Esophagus muscularis mucosa (tissue), 4 donors: ENCODE measurements around the gene SELENOM. TPM values are rescaled to one million over a fixed set of nuclear protein-coding genes. Genes with fewer than 3 reads are reported as not detected.
"Not testable (repeated sequence)": the region's sequence is repeated elsewhere in the genome, so short reads cannot be mapped to it uniquely, and the experiment has no call there.

Source experiments
- DNase-seq: peaks from one replicate; pipeline ENCODE4 v3.0.0-alpha.2; 2017; ENCODE audit errors: extremely low spot score
- H3K27ac ChIP-seq, 4 donors: fragments of 200-600 bp; sonication (generic); replicated peaks in 1 of 4; 1 replicate in 3 of 4; 2 replicates in 1 of 4; pipeline ENCODE4 v1.5.1; 2016 to 2019; ENCODE audit warnings: mild to moderate bottlenecking in 1 of 4
- H3K27me3 ChIP-seq, 4 donors: fragments of 200-600 bp; sonication (generic); one replicate each; pipeline versions ENCODE4 v1.5.1 to v1.6.0; 2016 to 2019
- H3K36me3 ChIP-seq, 4 donors: fragments of 200-600 bp; sonication (generic); one replicate each; pipeline ENCODE4 v1.5.1; 2016 to 2019
- H3K4me1 ChIP-seq, 4 donors: fragments of 200-600 bp; sonication (generic); one replicate each; pipeline ENCODE4 v1.5.1; 2016 to 2019
- H3K4me3 ChIP-seq, 4 donors: fragments of 200-600 bp; sonication (generic); 1 replicate in 2 of 4; 2 replicates in 2 of 4; pipeline ENCODE4 v1.5.1; 2016 to 2019; ENCODE audit warnings: mild to moderate bottlenecking in 4 of 4, moderate library complexity in 1 of 4
- H3K9me3 ChIP-seq, 4 donors: fragments of 200-600 bp; sonication (generic); 1 replicate in 3 of 4; 2 replicates in 1 of 4; pipeline ENCODE4 v1.5.1; 2016 to 2019
- CTCF ChIP-seq, 3 experiments: fragments of 200-600 bp in 2 of 3; fragments of 450-650 bp in 1 of 3; sonication (generic) in 2 of 3; IDR thresholded peaks; one replicate each; pipeline ENCODE4 v1.5.1; 2017 to 2019; ENCODE audit warnings: antibody characterized with exemption in 3 of 3, mild to moderate bottlenecking in 2 of 3, moderate library complexity in 1 of 3
- EP300 ChIP-seq: sonication (generic); formaldehyde crosslinking; IDR thresholded peaks from one replicate; pipeline ENCODE4 v1.6.1; 2017; ENCODE audit warnings: antibody characterized with exemption
- POLR2A ChIP-seq: fragments of 450-650 bp; IDR thresholded peaks from one replicate; pipeline ENCODE4 v1.6.1; 2017; ENCODE audit warnings: antibody characterized with exemption, moderate library complexity, mild to moderate bottlenecking, low read depth
- POLR2AphosphoS5 ChIP-seq, 2 donors: sonication (generic); formaldehyde crosslinking; IDR thresholded peaks; one replicate each; pipeline ENCODE4 v1.6.1; 2017; ENCODE audit warnings: antibody characterized with exemption in 2 of 2
- WGBS: methylation state at CpG from one replicate; pipeline ENCODE4 v1.1.5; 2018; 5-methylcytosine and 5-hydroxymethylcytosine counted together
- intact Hi-C: fragments of 100-400 bp; cut with DNase I; formaldehyde crosslinking; loops from one replicate; pipeline ENCODE4 v1.15.1; 2023
- total RNA-seq, 4 donors: library from RNA; depleted of rRNA; stranded (reverse); fragments of >200 nt; gene quantifications; one replicate each; pipeline versions ENCODE4 v1.1.0 to v1.2.1, GENCODE V29; 2016

SELENOM gene
- total RNA-seq, 4 donors from 2014 or later = 1,118 to 1,733 (median 1,416) TPM

- no peak for DNase-seq
- Histone ChIP-seq H3K9me3 (no peaks in the 10 kb centered on the region), H3K4me1 (peaks cover 17 to 31% (median 28%) of the 10 kb centered on the region in 4 donors), H3K36me3 (no peaks in the 10 kb centered on the region), H3K27ac (no peak overlapping the region), H3K27me3 (no peaks in the 10 kb centered on the region), H3K4me3 (no peak overlapping the region)
- 73% methylated on average over 7 of the region's 7 CpGs for WGBS
- TF ChIP-seq POLR2A (no peak), POLR2AphosphoS5 (IDR thresholded peaks at IDR 0.05) (no peak), CTCF (IDR thresholded peaks at IDR 0.05) (no peak), EP300 (no peak)
- intact Hi-C loops = no loop called here
Measured at GRCh38 chr22:31119026-31119717, 11.8 kb upstream of the SELENOM start.

- 80% methylated on average over 3 of the region's 3 CpGs for WGBS
- Histone ChIP-seq H3K4me3 (no peak overlapping the region), H3K4me1 (peaks cover 13 to 31% (median 23%) of the 10 kb centered on the region in 4 donors), H3K9me3 (no peaks in the 10 kb centered on the region), H3K27me3 (no peaks in the 10 kb centered on the region), H3K36me3 (no peaks in the 10 kb centered on the region), H3K27ac (no peak overlapping the region)
- TF ChIP-seq EP300 (no peak), CTCF (IDR thresholded peaks at IDR 0.05) (no peak), POLR2AphosphoS5 (IDR thresholded peaks at IDR 0.05) (no peak), POLR2A (no peak)
- intact Hi-C loops = no loop called here
- no peak for DNase-seq
Measured at GRCh38 chr22:31118046-31118820, 10.9 kb upstream of the SELENOM start.

- H3K27me3 ChIP-seq = not testable (repeated sequence)
- WGBS = 93% methylated on average over 7 of the region's 7 CpGs
- intact Hi-C loops = loop anchor here (5.0 kb wide), 2 partner anchors 35 to 120 kb away; no protein-coding TSS in a partner anchor
Measured at GRCh38 chr22:31112547-31113091, 5.3 kb upstream of the SELENOM start.

GRCh38 chr22:31107894-31108218, 488 bp upstream of the SELENOM start:
- H3K36me3 ChIP-seq = peaks cover 0 to 31% (median 19%) of the 10 kb centered on the region in 4 donors
- no peaks in the 10 kb centered on the region for H3K27me3 ChIP-seq
- DNase-seq = no peak
- intact Hi-C loops = loop anchor here (2.0 kb wide), 1 partner anchor 19 kb away; no protein-coding TSS in a partner anchor
- peaks cover 43 to 49% (median 47%) of the 10 kb centered on the region in 4 donors for H3K4me1 ChIP-seq
- H3K4me3 ChIP-seq = peak overlapping the region; percentile 90 to 95 (median 91)
- H3K27ac ChIP-seq = peak overlapping the region; percentile 84 to 99 (median 98)
- WGBS = 2% methylated on average over 5 of the region's 5 CpGs
- H3K9me3 ChIP-seq = no peaks in the 10 kb centered on the region
- TF ChIP-seq CTCF (IDR thresholded peaks at IDR 0.05) (no peak), EP300 (no peak), POLR2A (no peak), POLR2AphosphoS5 (IDR thresholded peaks at IDR 0.05) (no peak)

More at GRCh38 chr22:31112547-31113091, 5.3 kb upstream of the SELENOM start:
- not testable (repeated sequence) for H3K4me3 ChIP-seq, H3K9me3 ChIP-seq, H3K27ac ChIP-seq, DNase-seq, H3K36me3 ChIP-seq, H3K4me1 ChIP-seq

GRCh38 chr22:31106731-31107177, 614 bp downstream of the SELENOM start:
- intact Hi-C loops = loop anchor here (2.0 kb wide), 1 partner anchor 18 kb away; no protein-coding TSS in a partner anchor
- no peak for DNase-seq
- H3K4me1 ChIP-seq = peaks cover 53 to 60% (median 58%) of the 10 kb centered on the region in 4 donors

More at GRCh38 chr22:31106731-31107177, 614 bp downstream of the SELENOM start:
- 35% methylated on average over 11 of the region's 14 CpGs for WGBS
- peaks cover 0 to 40% (median 24%) of the 10 kb centered on the region in 4 donors for H3K36me3 ChIP-seq
- H3K27me3 ChIP-seq = no peaks in the 10 kb centered on the region
- no peak for TF ChIP-seq CTCF (IDR thresholded peaks at IDR 0.05)
- TF ChIP-seq POLR2AphosphoS5 (IDR thresholded peaks at IDR 0.05) = no peak
- no peak for TF ChIP-seq EP300
- no peak for TF ChIP-seq POLR2A
- H3K4me3 ChIP-seq = peak overlapping the region; percentile 90 to 95 (median 91)
- no peaks in the 10 kb centered on the region for H3K9me3 ChIP-seq
- H3K27ac ChIP-seq = peak overlapping the region; percentile 98 to 99 (median 99)
